ENCODE results near the gene LGI4. TPM values are rescaled to one million over a fixed set of nuclear protein-coding genes. Genes with fewer than 3 reads are reported as not detected.

LGI4 gene
- total and polyA plus RNA-seq, 2 experiments from 2014 or later = 3.4 to 4.3 TPM

GRCh38 chr19:35076026-35076370 is 58.9 kb downstream of the LGI4 start:
- no peak for DNase-seq (ENCODE audit: low spot score)
- Histone ChIP-seq H3K4me2 (no peak overlapping the region), H3K27ac (ENCODE audit: low read depth) (no peak overlapping the region), H2AFZ (no peak overlapping the region), H3K4me3 (no peak overlapping the region), H4K20me1 (replicated peaks; ENCODE audit: insufficient read depth) (no peaks in the 10 kb centered on the region), H3K27me3 (ENCODE audit: insufficient read depth) (no peaks in the 10 kb centered on the region), H3K79me2 (replicated peaks; ENCODE audit: insufficient read depth) (no peaks in the 10 kb centered on the region), H3F3A (replicated peaks; ENCODE audit: low read depth) (no peaks in the 10 kb centered on the region), H3K9me2 (ENCODE audit: insufficient read depth) (no peaks in the 10 kb centered on the region), H3K36me3 (ENCODE audit: insufficient read depth) (no peaks in the 10 kb centered on the region), H3K4me1 (ENCODE audit: insufficient read depth) (no peaks in the 10 kb centered on the region)
- H3K4me1 Mint-ChIP-seq = no peaks in the 10 kb centered on the region
- H3K9me3 Mint-ChIP-seq = no peaks in the 10 kb centered on the region; the same call in 2 of the 3 replicates
- no peak for TF ChIP-seq NANOG (IDR thresholded peaks at IDR 0.05; ENCODE audit: borderline replicate concordance)
- no peak for TF ChIP-seq CTCF (conservative IDR thresholded peaks at IDR 0.05; ENCODE audit: low read depth in 2 of 2)
- TF ChIP-seq CREB1 (CRISPR knock-in tag; IDR thresholded peaks at IDR 0.05; ENCODE audit: low read depth) = no peak
- no peak for TF ChIP-seq ETS1 (IDR thresholded peaks at IDR 0.05)
- no peak for TF ChIP-seq EZH2phosphoT487 (IDR thresholded peaks at IDR 0.05; ENCODE audit: unreplicated experiment)
- TF ChIP-seq ZNF114 (CRISPR knock-in tag; IDR thresholded peaks at IDR 0.05) = no peak
- TF ChIP-seq ZNF462 (CRISPR knock-in tag; IDR thresholded peaks at IDR 0.05) = no peak
- TF ChIP-seq EZH2 (IDR thresholded peaks at IDR 0.05; ENCODE audit: low read depth, unreplicated experiment) = no peak
- TF ChIP-seq, protein P1, sequence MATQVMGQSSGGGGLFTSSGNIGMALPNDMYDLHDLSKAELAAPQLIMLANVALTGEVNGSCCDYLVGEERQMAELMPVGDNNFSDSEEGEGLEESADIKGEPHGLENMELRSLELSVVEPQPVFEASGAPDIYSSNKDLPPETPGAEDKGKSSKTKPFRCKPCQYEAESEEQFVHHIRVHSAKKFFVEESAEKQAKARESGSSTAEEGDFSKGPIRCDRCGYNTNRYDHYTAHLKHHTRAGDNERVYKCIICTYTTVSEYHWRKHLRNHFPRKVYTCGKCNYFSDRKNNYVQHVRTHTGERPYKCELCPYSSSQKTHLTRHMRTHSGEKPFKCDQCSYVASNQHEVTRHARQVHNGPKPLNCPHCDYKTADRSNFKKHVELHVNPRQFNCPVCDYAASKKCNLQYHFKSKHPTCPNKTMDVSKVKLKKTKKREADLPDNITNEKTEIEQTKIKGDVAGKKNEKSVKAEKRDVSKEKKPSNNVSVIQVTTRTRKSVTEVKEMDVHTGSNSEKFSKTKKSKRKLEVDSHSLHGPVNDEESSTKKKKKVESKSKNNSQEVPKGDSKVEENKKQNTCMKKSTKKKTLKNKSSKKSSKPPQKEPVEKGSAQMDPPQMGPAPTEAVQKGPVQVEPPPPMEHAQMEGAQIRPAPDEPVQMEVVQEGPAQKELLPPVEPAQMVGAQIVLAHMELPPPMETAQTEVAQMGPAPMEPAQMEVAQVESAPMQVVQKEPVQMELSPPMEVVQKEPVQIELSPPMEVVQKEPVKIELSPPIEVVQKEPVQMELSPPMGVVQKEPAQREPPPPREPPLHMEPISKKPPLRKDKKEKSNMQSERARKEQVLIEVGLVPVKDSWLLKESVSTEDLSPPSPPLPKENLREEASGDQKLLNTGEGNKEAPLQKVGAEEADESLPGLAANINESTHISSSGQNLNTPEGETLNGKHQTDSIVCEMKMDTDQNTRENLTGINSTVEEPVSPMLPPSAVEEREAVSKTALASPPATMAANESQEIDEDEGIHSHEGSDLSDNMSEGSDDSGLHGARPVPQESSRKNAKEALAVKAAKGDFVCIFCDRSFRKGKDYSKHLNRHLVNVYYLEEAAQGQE (IDR thresholded peaks at IDR 0.05; ENCODE audit: unreplicated experiment) = no peak
- TF ChIP-seq POLR2AphosphoS5 (IDR thresholded peaks at IDR 0.05; ENCODE audit: low read depth) = no peak
- TF ChIP-seq STAT1 (IDR thresholded peaks at IDR 0.05; ENCODE audit: unreplicated experiment) = no peak
- TF ChIP-seq JUNB (IDR thresholded peaks at IDR 0.05; ENCODE audit: unreplicated experiment) = no peak
- no peak for TF ChIP-seq ZNF331 (CRISPR knock-in tag; IDR thresholded peaks at IDR 0.05; ENCODE audit: low read depth)
- H3K4me3 Mint-ChIP-seq = no peak overlapping the region
- no peak overlapping the region for H3K27ac Mint-ChIP-seq
- no peaks in the 10 kb centered on the region; the same call in 2 of the 3 replicates for H3K36me3 Mint-ChIP-seq (ENCODE audit: low read depth)
- H3K27me3 Mint-ChIP-seq (ENCODE audit: insufficient read depth, low read depth, poor library complexity) = peaks cover 20% of the 10 kb centered on the region
- no peak for ATAC-seq

Measured in GM23338 (cell line).